Natural killer cell treated with Interleukin-12 subunit alpha and Interleukin-12 subunit beta and Interleukin-15 and Interleukin-18, amount 100 ng/mL, for 72 hours (primary cell): ENCODE data around the gene NFATC2. TPM values are rescaled to one million over a fixed set of nuclear protein-coding genes. Genes with fewer than 3 reads are reported as not detected.

Source experiments
- ATAC-seq, 2 donors: fragments of 150-1000 bp; cut with Tn5 transposase in 1 of 2; sonication (Bioruptor Pico), chemical (Tn5 transposase) in 1 of 2; 2 replicates each; pipeline ENCODE4 v1.10.0; 2021
- DNase-seq: peaks from one replicate; pipeline ENCODE4 v3.0.0; 2022; ENCODE audit warnings: low spot score
- H3K27ac Mint-ChIP-seq, 2 donors: 1 replicate in 1 of 2; 2 replicates in 1 of 2; pipeline ENCODE4 v1.8.0; 2022; ENCODE audit warnings: mixed read lengths in 2 of 2, mild to moderate bottlenecking in 1 of 2, moderate library complexity in 1 of 2
- H3K27me3 Mint-ChIP-seq, 2 donors: 1 replicate in 1 of 2; 2 replicates in 1 of 2; pipeline ENCODE4 v1.8.0; 2022; ENCODE audit warnings: mixed read lengths in 2 of 2
- H3K36me3 Mint-ChIP-seq: one replicate; pipeline ENCODE4 v1.8.0; 2022; ENCODE audit warnings: mixed read lengths
- H3K4me1 Mint-ChIP-seq, 2 donors: 1 replicate in 1 of 2; 2 replicates in 1 of 2; pipeline ENCODE4 v1.8.0; 2022; ENCODE audit warnings: low read depth in 2 of 2, mixed read lengths in 2 of 2, mild to moderate bottlenecking in 1 of 2
- H3K4me3 Mint-ChIP-seq: one replicate; pipeline ENCODE4 v1.8.0; 2022; ENCODE audit warnings: mixed read lengths
- H3K9me3 Mint-ChIP-seq: 2 replicates; pipeline ENCODE4 v1.8.0; 2022; ENCODE audit warnings: mixed read lengths
- total RNA-seq, 2 donors: library from RNA; stranded (reverse); gene quantifications; one replicate each; pipeline ENCODE4 v1.2.3, GENCODE V29; 2022

The NFATC2 gene
- total RNA-seq, 2 donors from 2014 or later, result 83.3 to 97.1 TPM

GRCh38 chr20:51410586-51411325, 131.8 kb downstream of the NFATC2 start:
- Mint-ChIP-seq H3K36me3 (peaks cover 10% of the 10 kb centered on the region), H3K4me3 (peak overlapping the region; percentile 25), H3K27me3 (no peaks in the 10 kb centered on the region), H3K9me3 (peaks cover 3% of the 10 kb centered on the region), H3K4me1 (peaks cover 71 to 82% of the 10 kb centered on the region in 2 donors), H3K27ac (peak overlapping the region; percentile 92 to 98)
- no peak for ATAC-seq
- DNase-seq, result no peak

DNA sequence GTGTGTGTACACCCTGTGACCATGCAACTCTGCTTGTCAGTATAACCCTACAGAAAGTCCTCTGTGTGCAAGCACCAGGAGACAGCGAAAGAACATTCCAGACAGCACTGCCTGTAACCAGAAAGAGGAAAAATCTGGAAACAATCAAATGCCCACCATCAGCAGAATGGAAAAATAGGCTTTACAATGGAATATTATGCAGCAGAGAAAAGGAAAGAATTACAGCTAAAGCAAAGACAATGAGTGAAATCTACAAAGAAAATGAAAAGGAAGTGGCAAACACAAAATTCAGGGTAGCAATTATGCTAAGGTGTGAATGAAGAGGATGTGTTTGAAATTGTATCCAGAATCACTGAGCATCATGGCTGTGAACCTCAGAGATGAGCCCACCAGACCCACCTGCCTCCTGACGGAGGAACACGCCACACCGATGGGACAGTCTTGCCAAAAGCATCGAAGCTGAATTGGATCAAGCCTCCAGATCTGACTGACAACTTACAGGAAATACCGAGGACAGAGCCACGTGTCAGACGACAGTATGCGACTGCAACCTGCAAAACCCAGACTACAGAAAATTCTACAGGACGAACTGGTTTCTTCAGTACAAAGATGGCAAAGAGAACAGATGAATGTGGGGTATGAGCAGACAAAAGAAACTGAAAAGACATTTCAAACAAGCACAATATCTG, 133.2 kb downstream of the NFATC2 start:
- no peak for DNase-seq
- Mint-ChIP-seq H3K9me3 (peaks cover 3% of the 10 kb centered on the region), H3K27me3 (no peaks in the 10 kb centered on the region), H3K27ac (peak overlapping the region; percentile 92 to 98), H3K36me3 (peaks cover 11% of the 10 kb centered on the region), H3K4me1 (peaks cover 74 to 85% of the 10 kb centered on the region in 2 donors), H3K4me3 (peak overlapping the region; percentile 69)
- no peak for ATAC-seq

GRCh38 chr20:51404297-51405060, 138.0 kb downstream of the NFATC2 start:
- ATAC-seq, result peak; percentile 88 to 93
- Mint-ChIP-seq H3K27ac (peak overlapping the region; percentile 92 to 98), H3K36me3 (peaks cover 31% of the 10 kb centered on the region), H3K4me1 (peaks cover 91 to 95% of the 10 kb centered on the region in 2 donors), H3K27me3 (no peaks in the 10 kb centered on the region), H3K9me3 (peaks cover 3% of the 10 kb centered on the region), H3K4me3 (peak overlapping the region; percentile 92)
- peak; percentile 99 for DNase-seq

DNA sequence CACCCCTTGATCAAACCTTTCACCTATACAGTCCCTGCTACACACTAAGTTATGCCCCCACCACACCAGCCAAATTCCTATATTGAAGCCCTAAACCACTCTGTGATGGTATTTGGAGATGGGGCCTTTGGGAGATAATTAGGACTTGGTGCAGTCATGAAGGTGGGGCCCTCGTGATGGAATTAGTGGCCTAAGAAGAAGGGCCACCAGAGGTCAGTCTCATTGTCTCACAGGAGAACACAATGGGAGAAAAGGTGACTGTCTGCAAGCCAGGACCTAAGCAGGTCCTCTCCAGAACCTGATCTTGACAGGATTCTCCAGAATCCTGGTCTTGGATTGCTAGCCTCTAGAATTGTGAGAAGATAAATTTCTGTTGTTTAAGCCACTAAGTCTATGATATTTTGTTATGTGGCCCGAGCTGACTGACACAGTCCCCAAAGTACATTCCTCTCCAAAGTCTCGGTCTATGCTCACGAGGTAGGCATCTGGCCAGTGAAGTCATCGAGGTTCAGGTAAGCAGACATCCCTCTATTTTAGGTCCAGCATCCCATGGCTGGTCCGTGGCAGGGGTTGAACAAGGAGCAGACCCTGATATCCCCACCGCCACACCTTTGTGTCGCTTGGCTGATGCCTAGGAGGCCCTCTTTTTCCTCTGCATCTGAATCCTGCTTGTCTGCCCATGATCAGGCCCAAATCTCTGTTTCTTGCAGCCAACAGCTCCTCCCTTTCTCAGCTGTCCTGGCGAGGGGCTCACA, 138.9 kb downstream of the NFATC2 start:
- Mint-ChIP-seq H3K9me3 (no peaks in the 10 kb centered on the region), H3K4me3 (peak overlapping the region; percentile 92), H3K27ac (peak overlapping the region; percentile 92 to 98), H3K36me3 (peaks cover 29% of the 10 kb centered on the region), H3K27me3 (no peaks in the 10 kb centered on the region), H3K4me1 (peaks cover 92 to 95% of the 10 kb centered on the region in 2 donors)
- ATAC-seq (no peak), DNase-seq (no peak)

- Mint-ChIP-seq H3K27ac (peak overlapping the region; percentile 92 to 98), H3K9me3 (no peaks in the 10 kb centered on the region), H3K4me1 (peaks cover 93 to 97% of the 10 kb centered on the region in 2 donors), H3K4me3 (peak overlapping the region; percentile 92), H3K27me3 (no peaks in the 10 kb centered on the region), H3K36me3 (peaks cover 32% of the 10 kb centered on the region)
- ATAC-seq, result peak; percentile 2 to 36
- peak; percentile 77 for DNase-seq
Measured at GRCh38 chr20:51402201-51402600, 140.3 kb downstream of the NFATC2 start.

- peaks cover 32% of the 10 kb centered on the region for H3K36me3 Mint-ChIP-seq
- ATAC-seq (no peak), DNase-seq (no peak)
- no peaks in the 10 kb centered on the region for H3K27me3 Mint-ChIP-seq
- peak overlapping the region; percentile 92 for H3K4me3 Mint-ChIP-seq
- H3K4me1 Mint-ChIP-seq, result peaks cover 92% of the 10 kb centered on the region in 2 donors
- no peaks in the 10 kb centered on the region for H3K9me3 Mint-ChIP-seq
- H3K27ac Mint-ChIP-seq, result peak overlapping the region; percentile 92 to 98
Measured at GRCh38 chr20:51401496-51401895, 141.0 kb downstream of the NFATC2 start.

- peaks cover 80 to 87% of the 10 kb centered on the region in 2 donors for H3K4me1 Mint-ChIP-seq
- DNase-seq, result peak; percentile 87
- peak overlapping the region; percentile 92 for H3K4me3 Mint-ChIP-seq
- no peaks in the 10 kb centered on the region for H3K9me3 Mint-ChIP-seq
- peaks cover 32% of the 10 kb centered on the region for H3K36me3 Mint-ChIP-seq
- H3K27ac Mint-ChIP-seq, result peak overlapping the region; percentile 92 to 98
- peak; percentile 67 to 78 for ATAC-seq
- H3K27me3 Mint-ChIP-seq, result no peaks in the 10 kb centered on the region
Measured at GRCh38 chr20:51400051-51400926, 142.2 kb downstream of the NFATC2 start.

- peak overlapping the region; percentile 92 to 98 for H3K27ac Mint-ChIP-seq
- no peaks in the 10 kb centered on the region for H3K9me3 Mint-ChIP-seq
- DNase-seq (no peak), ATAC-seq (no peak)
- H3K36me3 Mint-ChIP-seq, result peaks cover 37% of the 10 kb centered on the region
- peak overlapping the region; percentile 92 for H3K4me3 Mint-ChIP-seq
- H3K27me3 Mint-ChIP-seq, result no peaks in the 10 kb centered on the region
- H3K4me1 Mint-ChIP-seq, result peaks cover 77 to 85% of the 10 kb centered on the region in 2 donors
Measured at GRCh38 chr20:51399006-51399890, 143.3 kb downstream of the NFATC2 start.

DNA sequence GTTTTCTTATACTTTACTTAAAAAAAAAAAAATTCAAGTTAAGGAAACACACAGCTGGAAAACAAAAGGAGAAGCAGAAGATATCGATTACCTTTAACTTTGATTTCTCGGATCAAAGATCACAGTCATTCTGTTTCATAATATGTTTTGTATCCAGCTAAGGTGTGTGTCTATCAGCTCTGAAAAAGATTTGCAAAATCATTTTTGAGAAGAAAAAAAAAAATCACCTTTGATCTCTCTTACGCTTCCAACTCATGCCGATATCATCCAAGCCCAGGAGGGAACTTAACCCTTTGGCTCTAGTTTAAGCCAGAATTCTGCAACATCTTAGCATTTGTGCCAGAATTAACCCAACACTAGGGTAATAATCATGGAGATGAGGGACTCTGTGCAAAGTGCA, 144.0 kb downstream of the NFATC2 start:
- Mint-ChIP-seq H3K4me1 (peaks cover 73 to 82% of the 10 kb centered on the region in 2 donors), H3K27me3 (no peaks in the 10 kb centered on the region), H3K4me3 (peak overlapping the region; percentile 92), H3K9me3 (no peaks in the 10 kb centered on the region), H3K27ac (peak overlapping the region; percentile 92 to 98), H3K36me3 (peaks cover 35% of the 10 kb centered on the region)
- DNase-seq (no peak), ATAC-seq (no peak)

DNA sequence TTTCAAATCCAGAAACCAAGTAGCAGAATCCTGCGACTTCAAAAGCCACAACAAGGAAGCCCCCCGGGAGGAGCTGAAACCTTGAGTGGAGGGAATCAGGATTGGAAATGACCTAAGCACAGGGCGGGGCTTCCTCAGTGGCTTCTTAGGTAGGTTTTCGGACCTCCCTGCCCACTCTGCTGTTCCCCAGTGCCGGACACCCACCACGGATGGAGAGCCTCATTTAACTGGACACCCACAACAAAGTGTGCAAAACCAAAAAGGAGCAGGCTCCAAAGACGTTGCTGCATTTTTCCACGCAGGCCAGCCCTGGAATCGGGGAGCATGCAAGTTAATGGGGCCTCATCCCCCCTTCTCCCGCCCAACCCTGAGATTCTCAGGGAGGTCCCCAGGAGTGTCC, 144.4 kb downstream of the NFATC2 start:
- Mint-ChIP-seq H3K9me3 (no peaks in the 10 kb centered on the region), H3K4me3 (no peak overlapping the region), H3K27ac (peak overlapping the region; percentile 92 to 98), H3K36me3 (peaks cover 33% of the 10 kb centered on the region), H3K4me1 (peaks cover 69 to 78% of the 10 kb centered on the region in 2 donors), H3K27me3 (no peaks in the 10 kb centered on the region)
- no peak for DNase-seq
- no peak for ATAC-seq

- Mint-ChIP-seq H3K36me3 (peaks cover 39% of the 10 kb centered on the region), H3K27ac (peak overlapping the region; percentile 92 to 98), H3K9me3 (no peaks in the 10 kb centered on the region), H3K4me1 (peaks cover 69 to 79% of the 10 kb centered on the region in 2 donors), H3K4me3 (no peak overlapping the region), H3K27me3 (no peaks in the 10 kb centered on the region)
- ATAC-seq (no peak), DNase-seq (no peak)
Measured at GRCh38 chr20:51397137-51397536, 145.4 kb downstream of the NFATC2 start.
